CD14-positive monocyte (primary cell): ENCODE results near the gene GPRC5A. TPM values are rescaled to one million over a fixed set of nuclear protein-coding genes. Genes with fewer than 3 reads are reported as not detected.

Source experiments
- DNase-seq, 3 donors: peaks; one replicate each; pipeline ENCODE4 v3.0.0-alpha.2; 2011 to 2022
- H2AFZ ChIP-seq: 2 replicates; pipeline ENCODE4 v1.6.0; 2012; ENCODE audit warnings: mild to moderate bottlenecking, low read depth, low read length, inconsistent platforms; ENCODE audit not compliant: insufficient read depth, poor library complexity, severe bottlenecking
- H3K27ac ChIP-seq, 2 donors: 1 replicate in 1 of 2; 2 replicates in 1 of 2; pipeline ENCODE4 v1.5.1; 2012 to 2013; ENCODE audit warnings: low read length in 2 of 2, control low read depth in 1 of 2, inconsistent platforms in 1 of 2, low read depth in 1 of 2, mild to moderate bottlenecking in 1 of 2
- H3K27me3 ChIP-seq, 2 donors: one replicate each; pipeline versions ENCODE4 v1.6.0 to v1.6.1; 2011 to 2013; ENCODE audit warnings: low read length in 2 of 2; ENCODE audit not compliant: control insufficient read depth in 2 of 2, insufficient read depth in 2 of 2
- H3K36me3 ChIP-seq, 2 donors: replicated peaks in 1 of 2; 1 replicate in 1 of 2; 2 replicates in 1 of 2; pipeline versions ENCODE4 v1.5.1 to v1.6.1; 2012 to 2013; ENCODE audit warnings: low read length in 2 of 2, control low read depth in 1 of 2, inconsistent platforms in 1 of 2, mild to moderate bottlenecking in 1 of 2; ENCODE audit not compliant: insufficient read depth in 2 of 2, control insufficient read depth in 1 of 2
- H3K4me1 ChIP-seq, 2 donors: 1 replicate in 1 of 2; 2 replicates in 1 of 2; pipeline versions ENCODE4 v1.5.1 to v1.6.1; 2012 to 2013; ENCODE audit warnings: low read length in 2 of 2, control low read depth in 1 of 2, inconsistent platforms in 1 of 2, mild to moderate bottlenecking in 1 of 2, moderate library complexity in 1 of 2; ENCODE audit not compliant: insufficient read depth in 2 of 2, control insufficient read depth in 1 of 2
- H3K4me2 ChIP-seq: replicated peaks from 2 replicates; pipeline ENCODE3; 2012; ENCODE audit warnings: low read length, moderate library complexity, mild to moderate bottlenecking; ENCODE audit not compliant: poor library complexity, severe bottlenecking; ENCODE audit errors: extremely low read depth
- H3K4me3 ChIP-seq, 3 experiments: fragments of 200-600 bp in 1 of 3; sonication (generic) in 1 of 3; replicated peaks in 1 of 3; 1 replicate in 2 of 3; 2 replicates in 1 of 3; pipeline ENCODE4 v1.5.1; 2011 to 2013; ENCODE audit warnings: low read length in 3 of 3, mild to moderate bottlenecking in 3 of 3, control low read depth in 2 of 3, low read depth in 2 of 3, inconsistent platforms in 1 of 3, moderate library complexity in 1 of 3
- H3K79me2 ChIP-seq: 2 replicates; pipeline ENCODE4 v1.6.0; 2012; ENCODE audit warnings: mild to moderate bottlenecking, control low read depth, inconsistent platforms, low read length, moderate library complexity; ENCODE audit not compliant: insufficient read depth
- H3K9ac ChIP-seq: 2 replicates; pipeline ENCODE4 v1.6.0; 2017; ENCODE audit warnings: low read length, mild to moderate bottlenecking; ENCODE audit not compliant: insufficient read depth, poor library complexity, severe bottlenecking
- H3K9me3 ChIP-seq, 2 donors: replicated peaks in 1 of 2; 1 replicate in 1 of 2; 2 replicates in 1 of 2; pipeline versions ENCODE4 v1.5.1 to v1.6.1; 2012 to 2013; ENCODE audit warnings: low read length in 2 of 2, control low read depth in 1 of 2; ENCODE audit not compliant: control insufficient read depth in 1 of 2, insufficient read depth in 1 of 2
- H4K20me1 ChIP-seq: 2 replicates; pipeline ENCODE4 v1.6.0; 2012; ENCODE audit warnings: mild to moderate bottlenecking, low read length, control low read depth, moderate library complexity; ENCODE audit not compliant: insufficient read depth
- H3K27ac Mint-ChIP-seq, 7 donors: one replicate each; pipeline ENCODE4 v1.8.0; 2020; ENCODE audit warnings: mild to moderate bottlenecking in 7 of 7, mixed read lengths in 7 of 7, moderate library complexity in 6 of 7, inconsistent platforms in 2 of 7
- H3K27me3 Mint-ChIP-seq, 3 donors: one replicate each; pipeline ENCODE4 v1.8.0; 2021 to 2022; ENCODE audit warnings: low read depth in 3 of 3, mild to moderate bottlenecking in 3 of 3, mixed read lengths in 3 of 3, moderate library complexity in 3 of 3, inconsistent platforms in 1 of 3
- H3K36me3 Mint-ChIP-seq, 2 donors: one replicate each; pipeline ENCODE4 v1.8.0; 2020; ENCODE audit warnings: mixed read lengths in 2 of 2, inconsistent platforms in 1 of 2, mild to moderate bottlenecking in 1 of 2
- H3K4me1 Mint-ChIP-seq: one replicate; pipeline ENCODE4 v1.8.0; 2020; ENCODE audit warnings: mild to moderate bottlenecking, mixed read lengths
- H3K4me3 Mint-ChIP-seq, 2 donors: one replicate each; pipeline ENCODE4 v1.8.0; 2020; ENCODE audit warnings: mild to moderate bottlenecking in 2 of 2, mixed read lengths in 2 of 2, moderate library complexity in 1 of 2
- H3K9me3 Mint-ChIP-seq, 7 donors: one replicate each; pipeline ENCODE4 v1.8.0; 2020 to 2022; ENCODE audit warnings: mixed read lengths in 7 of 7, mild to moderate bottlenecking in 6 of 7, moderate library complexity in 6 of 7, inconsistent platforms in 2 of 7
- CTCF ChIP-seq: fragments of 200-600 bp; IDR thresholded peaks from one replicate; pipeline ENCODE4 v1.8.0; 2022; ENCODE audit warnings: antibody characterized with exemption, mild to moderate bottlenecking
- WGBS: methylation state at CpG from one replicate; pipeline ENCODE4 v1.1.5; 2013; ENCODE audit warnings: missing lambda C conversion rate; ENCODE audit not compliant: insufficient coverage; 5-methylcytosine and 5-hydroxymethylcytosine counted together
- intact Hi-C, 2 donors: fragments of 100-400 bp; cut with micrococcal nuclease; formaldehyde crosslinking; loops; one replicate each; pipeline versions ENCODE4 v1.15.0 to v1.15.1; 2023
- polyA plus RNA-seq, 3 donors: library from polyadenylated mRNA; depleted of rRNA in 1 of 3; unstranded in 2 of 3; stranded (reverse) in 1 of 3; fragments of 300-500 nt in 2 of 3; fragments of >200 nt in 1 of 3; fragmentation: Illumina TruSeq in 2 of 3; gene quantifications; 1 replicate in 2 of 3; 2 replicates in 1 of 3; pipeline ENCODE4 v1.2.3, GENCODE V29; 2012 to 2021

Gene GPRC5A
- polyA plus RNA-seq, 3 donors = 0.43 TPM; not detected in 2

GRCh38 chr12:12853435-12853834 lies 37.9 kb upstream of the GPRC5A start:
- Mint-ChIP-seq H3K36me3 (no peaks in the 10 kb centered on the region), H3K4me1 (no peaks in the 10 kb centered on the region), H3K4me3 (no peak overlapping the region), H3K27ac (no peak overlapping the region), H3K27me3 (peaks cover 0 to 2% (median 0%) of the 10 kb centered on the region in 3 donors), H3K9me3 (peaks cover 3 to 16% (median 9%) of the 10 kb centered on the region in 7 donors)
- H3K4me2 ChIP-seq = no peak overlapping the region
- no peaks in the 10 kb centered on the region for H3K4me1 ChIP-seq
- no peaks in the 10 kb centered on the region for H3K27me3 ChIP-seq
- intact Hi-C loops = no loop called here
- H3K9me3 ChIP-seq = peaks cover 0 to 11% of the 10 kb centered on the region in 2 donors
- no peak overlapping the region for H3K9ac ChIP-seq
- H2AFZ ChIP-seq = no peak overlapping the region
- no peak overlapping the region for H3K27ac ChIP-seq
- no CpG with 5 or more reads among the region's 3 CpGs for WGBS
- no peak for DNase-seq
- no peaks in the 10 kb centered on the region for H4K20me1 ChIP-seq
- TF ChIP-seq CTCF = no peak
- H3K4me3 ChIP-seq = no peak overlapping the region
- H3K79me2 ChIP-seq = no peaks in the 10 kb centered on the region
- H3K36me3 ChIP-seq = no peaks in the 10 kb centered on the region

GRCh38 chr12:12859690-12860089 lies 31.7 kb upstream of the GPRC5A start:
- H3K36me3 ChIP-seq = no peaks in the 10 kb centered on the region
- no peaks in the 10 kb centered on the region for H3K27me3 ChIP-seq
- H3K4me3 ChIP-seq = no peak overlapping the region
- H3K4me2 ChIP-seq = no peak overlapping the region
- Mint-ChIP-seq H3K4me1 (no peaks in the 10 kb centered on the region), H3K27ac (no peak overlapping the region), H3K36me3 (no peaks in the 10 kb centered on the region), H3K4me3 (no peak overlapping the region), H3K27me3 (no peaks in the 10 kb centered on the region), H3K9me3 (peaks cover 0 to 11% (median 2%) of the 10 kb centered on the region in 7 donors)
- TF ChIP-seq CTCF = no peak
- DNase-seq = no peak
- H3K27ac ChIP-seq = no peak overlapping the region
- intact Hi-C loops = no loop called here
- no peak overlapping the region for H3K9ac ChIP-seq
- H4K20me1 ChIP-seq = no peaks in the 10 kb centered on the region
- H3K4me1 ChIP-seq = no peaks in the 10 kb centered on the region
- H3K9me3 ChIP-seq = no peaks in the 10 kb centered on the region
- H2AFZ ChIP-seq = no peak overlapping the region
- no peaks in the 10 kb centered on the region for H3K79me2 ChIP-seq
- WGBS = no CpG with 5 or more reads among the region's 1 CpG
